D721Med (cell line): Measurements from ENCODE around the gene CCHCR1.

Experiments
- DNase-seq: peaks from one replicate; pipeline ENCODE4 v3.0.0; 2011; ENCODE audit warnings: low spot score; ENCODE audit not compliant: insufficient read length
- FAIRE-seq: peaks from 2 replicates; lab custom pipeline; 2011; peaks lifted over from hg19 to GRCh38; lab: Jason Lieb, UNC
- CTCF ChIP-seq: IDR thresholded peaks from 2 replicates; pipeline ENCODE4 v1.5.1; 2012; ENCODE audit warnings: mild to moderate bottlenecking, control low read depth; ENCODE audit not compliant: insufficient read depth; ENCODE audit errors: missing control alignments

The CCHCR1 gene

GRCh38 chr6:31163922-31164321 is 6.3 kb upstream of the CCHCR1 start:
- no peak for TF ChIP-seq CTCF
- no peak for FAIRE-seq
- no peak for DNase-seq

- DNase-seq (no peak), FAIRE-seq (no peak)
- TF ChIP-seq CTCF = no peak
Measured at GRCh38 chr6:31162463-31163165, 5.0 kb upstream of the CCHCR1 start.

- TF ChIP-seq CTCF = no peak
- DNase-seq = no peak
- FAIRE-seq = no peak
Measured at GRCh38 chr6:31161216-31162126, 3.9 kb upstream of the CCHCR1 start.

- DNase-seq = no peak
- FAIRE-seq = no peak
- TF ChIP-seq CTCF = no peak
Measured at GRCh38 chr6:31158863-31159855, 1.6 kb upstream of the CCHCR1 start.

- FAIRE-seq (no peak), DNase-seq (peak; percentile 99)
- TF ChIP-seq CTCF = no peak
Measured at GRCh38 chr6:31158140-31158862, 699 bp upstream of the CCHCR1 start, which contains the start of gene TCF19. Gene TCF19, plus strand, starts transcription at chr6:31158589. Its CDS starts 881 bp downstream, at chr6:31159470.

GRCh38 chr6:31156641-31157040 is 961 bp downstream of the CCHCR1 start:
- FAIRE-seq (no peak), DNase-seq (no peak)
- TF ChIP-seq CTCF = no peak
